ENCODE data around the gene SCLT1. TPM values are rescaled to one million over a fixed set of nuclear protein-coding genes. Genes with fewer than 3 reads are reported as not detected.

SCLT1 gene
- total and polyA plus RNA-seq, 7 experiments from 2014 or later: 5.9 to 36.4 (median 24.6) TPM

DNA sequence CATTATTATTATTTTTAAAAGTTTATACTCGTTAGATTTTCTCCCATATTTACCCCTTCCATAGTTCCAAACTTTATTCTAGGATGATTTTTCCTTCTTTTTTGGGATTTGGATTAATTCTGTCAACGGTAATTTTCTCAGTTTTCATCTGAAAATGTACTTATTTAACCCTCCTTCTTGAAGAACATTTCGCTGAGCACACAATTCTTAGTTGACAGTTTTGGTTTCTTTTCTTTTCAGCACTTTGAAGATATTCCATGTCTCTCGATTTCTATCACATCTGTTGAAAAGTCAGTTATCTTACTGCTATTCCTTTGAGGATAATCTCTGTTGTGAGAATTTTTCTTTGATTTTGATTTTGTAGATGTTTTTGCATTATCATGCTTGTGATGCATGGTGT, 85.2 kb downstream of the SCLT1 start:
- Histone ChIP-seq H3K4me3 (ENCODE audit: low read length) (no peak overlapping the region), H3K27me3 (ENCODE audit: control insufficient read depth in 2 of 2, insufficient read depth in 2 of 2, low read length in 2 of 2) (no peaks in the 10 kb centered on the region), H3K27ac (ENCODE audit: low read depth, low read length) (no peak overlapping the region), H3K4me1 (ENCODE audit: control insufficient read depth in 2 of 2, insufficient read depth in 2 of 2, low read length in 2 of 2) (no peaks in the 10 kb centered on the region), H3K36me3 (ENCODE audit: control insufficient read depth in 2 of 3, insufficient read depth in 3 of 3, low read length in 3 of 3) (no peaks in the 10 kb centered on the region), H3K9me3 (ENCODE audit: control insufficient read depth in 2 of 3, low read length in 3 of 3) (peaks cover 0 to 17% (median 0%) of the 10 kb centered on the region in 3 experiments)
- ATAC-seq: no peak
- Mint-ChIP-seq H3K4me3 (no peak overlapping the region), H3K4me1 (no peaks in the 10 kb centered on the region), H3K9me3 (peaks cover 18 to 66% (median 43%) of the 10 kb centered on the region in 11 donors), H3K36me3 (peaks cover 8 to 43% (median 16%) of the 10 kb centered on the region in 5 donors), H3K27ac (no peak overlapping the region), H3K27me3 (no peaks in the 10 kb centered on the region)
- intact Hi-C loops (cut with micrococcal nuclease): no loop called here
- DNase-seq: no peak
- ChIA-PET POLR2A (no interaction called here), CTCF (no interaction called here)

DNA sequence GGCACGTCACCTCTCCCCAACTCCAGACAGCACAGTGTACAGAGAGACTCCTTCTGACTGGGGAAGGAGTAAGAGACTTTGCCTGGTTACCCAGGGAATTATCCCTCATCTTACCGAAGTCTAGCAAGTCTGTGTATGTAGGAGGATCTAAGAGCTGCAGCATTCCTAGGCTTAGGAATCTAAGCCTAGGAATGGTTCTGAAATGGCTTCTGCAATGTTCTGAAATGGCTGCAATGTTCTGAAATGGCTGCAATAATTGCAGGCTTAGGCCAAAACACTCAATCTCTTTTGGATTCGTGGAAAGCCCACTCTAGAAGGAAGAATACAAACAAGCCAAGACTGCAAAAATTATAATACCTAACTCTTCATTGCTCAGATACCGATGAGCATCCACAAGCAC, 106.4 kb downstream of the SCLT1 start:
- Histone ChIP-seq H3K4me3 (ENCODE audit: low read length) (no peak overlapping the region), H3K27ac (ENCODE audit: low read depth, low read length) (no peak overlapping the region), H3K27me3 (ENCODE audit: control insufficient read depth in 2 of 2, insufficient read depth in 2 of 2, low read length in 2 of 2) (no peaks in the 10 kb centered on the region), H3K4me1 (ENCODE audit: control insufficient read depth in 2 of 2, insufficient read depth in 2 of 2, low read length in 2 of 2) (no peaks in the 10 kb centered on the region), H3K9me3 (ENCODE audit: control insufficient read depth in 2 of 3, low read length in 3 of 3) (no peaks in the 10 kb centered on the region), H3K36me3 (ENCODE audit: control insufficient read depth in 2 of 3, insufficient read depth in 3 of 3, low read length in 3 of 3) (peaks cover 0 to 4% (median 0%) of the 10 kb centered on the region in 3 experiments)
- H3K27me3 Mint-ChIP-seq: no peaks in the 10 kb centered on the region
- POLR2A ChIA-PET: no interaction called here
- peaks cover 0 to 20% (median 2%) of the 10 kb centered on the region in 11 donors for H3K9me3 Mint-ChIP-seq
- ATAC-seq (no peak), DNase-seq (no peak)
- CTCF ChIA-PET: no interaction called here
- H3K36me3 Mint-ChIP-seq: peaks cover 9 to 71% (median 65%) of the 10 kb centered on the region in 5 donors
- no peak overlapping the region for H3K4me3 Mint-ChIP-seq
- intact Hi-C loops (cut with micrococcal nuclease): no loop called here
- H3K27ac Mint-ChIP-seq: no peak overlapping the region
- no peaks in the 10 kb centered on the region for H3K4me1 Mint-ChIP-seq

DNA sequence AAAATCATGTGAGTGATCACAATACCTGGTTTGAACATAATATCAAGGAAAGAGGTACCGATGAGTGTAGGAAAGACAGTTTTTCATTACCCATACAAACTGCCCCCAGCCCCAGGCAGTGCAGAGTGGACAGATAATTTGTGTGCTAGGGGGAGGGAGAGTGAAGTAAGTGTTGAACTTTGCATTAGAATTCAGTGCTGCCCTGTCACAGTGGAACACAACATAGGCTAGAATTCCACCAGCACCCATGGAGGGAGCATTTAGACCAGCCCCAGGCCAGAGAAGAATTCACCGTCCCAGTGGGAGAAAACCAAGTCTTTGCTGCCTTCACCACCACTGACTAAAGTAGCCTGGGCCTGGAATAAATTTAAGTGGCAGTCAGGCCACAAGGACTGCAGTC, 107.3 kb downstream of the SCLT1 start:
- Mint-ChIP-seq H3K9me3 (peaks cover 0 to 20% (median 2%) of the 10 kb centered on the region in 11 donors), H3K27me3 (no peaks in the 10 kb centered on the region), H3K4me3 (no peak overlapping the region), H3K4me1 (no peaks in the 10 kb centered on the region), H3K27ac (no peak overlapping the region), H3K36me3 (peaks cover 14 to 72% (median 65%) of the 10 kb centered on the region in 5 donors)
- no peak overlapping the region for H3K4me3 ChIP-seq (ENCODE audit: low read length)
- no peaks in the 10 kb centered on the region for H3K9me3 ChIP-seq (ENCODE audit: control insufficient read depth in 2 of 3, low read length in 3 of 3)
- H3K36me3 ChIP-seq (ENCODE audit: control insufficient read depth in 2 of 3, insufficient read depth in 3 of 3, low read length in 3 of 3): peaks cover 0 to 4% (median 0%) of the 10 kb centered on the region in 3 experiments
- POLR2A ChIA-PET: no interaction called here
- no peak for ATAC-seq
- CTCF ChIA-PET: no interaction called here
- no peaks in the 10 kb centered on the region for H3K4me1 ChIP-seq (ENCODE audit: control insufficient read depth in 2 of 2, insufficient read depth in 2 of 2, low read length in 2 of 2)
- H3K27me3 ChIP-seq (ENCODE audit: control insufficient read depth in 2 of 2, insufficient read depth in 2 of 2, low read length in 2 of 2): no peaks in the 10 kb centered on the region
- no peak overlapping the region for H3K27ac ChIP-seq (ENCODE audit: low read depth, low read length)
- intact Hi-C loops (cut with micrococcal nuclease): no loop called here
- DNase-seq: no peak

DNA sequence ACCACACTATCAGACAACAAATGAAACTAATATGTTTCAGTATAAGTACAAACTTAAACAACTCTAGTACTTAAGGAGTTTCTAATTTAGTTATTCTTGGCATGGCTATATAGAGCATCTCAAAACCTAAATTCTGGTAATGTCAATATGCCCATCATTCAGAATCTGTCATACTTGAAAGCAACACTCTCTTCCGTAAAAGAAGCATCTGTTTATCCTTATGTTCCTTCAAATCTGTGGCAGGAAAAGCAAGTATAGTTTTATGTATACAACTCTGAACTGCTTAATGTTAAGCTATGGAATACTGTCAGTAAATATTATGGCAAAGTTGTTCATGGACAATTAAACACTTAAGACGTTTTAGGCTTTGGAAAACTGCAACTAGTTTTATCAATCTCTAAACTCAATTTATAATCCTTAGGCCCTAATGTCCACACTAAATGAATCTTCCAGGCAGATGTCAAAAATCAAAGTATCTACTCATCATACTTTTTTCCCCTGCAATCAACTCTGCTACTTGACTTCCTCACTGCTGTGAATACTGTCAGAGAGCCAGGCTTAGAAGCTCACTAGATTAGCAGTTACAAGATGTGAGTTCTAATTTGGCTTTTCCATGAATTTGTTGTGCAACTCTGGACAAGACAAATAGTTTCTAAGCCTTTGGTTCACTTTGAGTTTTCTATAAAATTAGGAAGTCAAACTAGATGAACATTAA, 109.4 kb downstream of the SCLT1 start:
- Mint-ChIP-seq H3K4me3 (no peak overlapping the region), H3K27me3 (no peaks in the 10 kb centered on the region), H3K9me3 (peaks cover 0 to 6% (median 0%) of the 10 kb centered on the region in 11 donors), H3K27ac (no peak overlapping the region), H3K36me3 (peaks cover 9 to 52% (median 44%) of the 10 kb centered on the region in 5 donors), H3K4me1 (no peaks in the 10 kb centered on the region)
- POLR2A ChIA-PET: no interaction called here
- CTCF ChIA-PET: no interaction called here
- H3K27ac ChIP-seq (ENCODE audit: low read depth, low read length): no peak overlapping the region
- H3K9me3 ChIP-seq (ENCODE audit: control insufficient read depth in 2 of 3, low read length in 3 of 3): no peaks in the 10 kb centered on the region
- DNase-seq (no peak), ATAC-seq (no peak)
- intact Hi-C loops (cut with micrococcal nuclease): no loop called here
- H3K4me3 ChIP-seq (ENCODE audit: low read length): no peak overlapping the region
- no peaks in the 10 kb centered on the region for H3K27me3 ChIP-seq (ENCODE audit: control insufficient read depth in 2 of 2, insufficient read depth in 2 of 2, low read length in 2 of 2)
- peaks cover 0 to 4% (median 0%) of the 10 kb centered on the region in 3 experiments for H3K36me3 ChIP-seq (ENCODE audit: control insufficient read depth in 2 of 3, insufficient read depth in 3 of 3, low read length in 3 of 3)
- H3K4me1 ChIP-seq (ENCODE audit: control insufficient read depth in 2 of 2, insufficient read depth in 2 of 2, low read length in 2 of 2): no peaks in the 10 kb centered on the region

DNA sequence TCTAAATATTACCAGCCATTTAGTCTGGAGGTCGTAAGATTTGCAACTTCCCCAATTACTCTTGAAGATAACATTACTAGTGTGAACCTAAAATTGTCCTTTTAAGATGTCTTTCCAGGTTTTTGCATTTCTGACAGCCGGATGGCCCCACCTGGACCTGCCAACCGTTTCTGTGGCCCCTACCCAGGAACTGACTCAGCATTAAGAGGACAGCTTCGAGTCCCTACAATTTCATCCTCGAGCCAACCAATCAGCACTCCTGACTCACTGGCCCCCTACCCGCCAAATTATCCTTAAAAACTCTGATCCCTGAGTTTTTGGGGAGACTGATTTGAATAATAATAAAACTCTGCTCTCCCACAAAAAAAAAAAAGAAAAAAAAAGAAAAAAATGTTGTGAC, 112.0 kb downstream of the SCLT1 start:
- Mint-ChIP-seq H3K27ac (no peak overlapping the region), H3K4me1 (no peaks in the 10 kb centered on the region), H3K9me3 (no peaks in the 10 kb centered on the region), H3K36me3 (peaks cover 5 to 27% (median 22%) of the 10 kb centered on the region in 5 donors), H3K27me3 (no peaks in the 10 kb centered on the region), H3K4me3 (no peak overlapping the region)
- ChIA-PET POLR2A (no interaction called here), CTCF (no interaction called here)
- Histone ChIP-seq H3K9me3 (ENCODE audit: control insufficient read depth in 2 of 3, low read length in 3 of 3) (no peaks in the 10 kb centered on the region), H3K36me3 (ENCODE audit: control insufficient read depth in 2 of 3, insufficient read depth in 3 of 3, low read length in 3 of 3) (no peaks in the 10 kb centered on the region), H3K27me3 (ENCODE audit: control insufficient read depth in 2 of 2, insufficient read depth in 2 of 2, low read length in 2 of 2) (no peaks in the 10 kb centered on the region), H3K4me1 (ENCODE audit: control insufficient read depth in 2 of 2, insufficient read depth in 2 of 2, low read length in 2 of 2) (no peaks in the 10 kb centered on the region), H3K27ac (ENCODE audit: low read depth, low read length) (no peak overlapping the region), H3K4me3 (ENCODE audit: low read length) (no peak overlapping the region)
- intact Hi-C loops (cut with micrococcal nuclease): no loop called here
- DNase-seq (no peak), ATAC-seq (no peak)

DNA sequence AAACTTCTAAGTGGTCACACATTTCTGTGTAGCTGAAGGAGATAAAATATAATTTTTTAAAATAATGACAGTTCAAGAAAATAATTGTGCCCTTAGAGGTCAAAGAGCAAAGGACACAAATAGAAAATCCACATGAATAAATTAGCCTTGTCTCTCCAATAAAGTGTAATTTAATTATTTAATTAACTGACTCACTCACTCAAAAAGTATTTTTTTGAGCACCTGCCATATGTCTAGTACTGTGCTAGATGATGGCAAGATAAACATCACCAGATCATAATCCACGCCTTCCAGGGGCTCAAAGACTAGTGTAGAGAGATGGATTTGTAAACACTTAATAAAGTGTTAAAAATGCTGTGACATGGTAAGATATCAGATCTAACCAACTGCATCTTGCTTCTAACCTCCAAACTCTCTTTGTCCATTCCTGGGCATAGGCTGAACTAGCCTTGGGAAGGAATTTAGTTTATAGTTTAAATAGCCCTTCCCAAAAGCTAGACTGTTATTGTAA, 112.5 kb downstream of the SCLT1 start:
- H3K4me3 Mint-ChIP-seq: no peak overlapping the region

DNA sequence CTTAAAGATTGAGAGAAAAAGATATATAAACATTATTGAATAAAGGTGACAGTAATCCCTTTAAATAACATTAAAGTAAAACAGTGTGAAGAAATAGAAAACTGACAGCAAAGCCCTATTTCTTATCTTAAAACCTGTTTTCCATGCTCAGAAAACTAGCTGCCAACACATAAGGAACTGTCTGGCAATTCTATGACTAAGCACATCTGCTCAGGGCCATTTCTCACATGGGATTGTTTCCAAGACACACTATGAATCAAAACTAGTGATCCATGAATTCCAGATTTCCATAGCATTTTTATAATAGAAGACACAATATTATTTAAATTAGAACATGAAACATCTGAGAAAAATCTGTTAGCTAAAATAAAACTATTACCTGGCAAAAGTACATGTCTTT, 113.4 kb downstream of the SCLT1 start:
- H3K4me1 Mint-ChIP-seq: no peaks in the 10 kb centered on the region
- ChIA-PET CTCF (interaction anchor here (0.7 kb wide), 1 partner anchor 61 kb away, joined by 3 read pairs; no protein-coding TSS in a partner anchor), POLR2A (no interaction called here)
- DNase-seq: no peak
- no peaks in the 10 kb centered on the region for H3K9me3 ChIP-seq (ENCODE audit: control insufficient read depth in 2 of 3, low read length in 3 of 3)
- no peak overlapping the region for H3K4me3 Mint-ChIP-seq
- no peak overlapping the region for H3K4me3 ChIP-seq (ENCODE audit: low read length)
- ATAC-seq: no peak
- no peaks in the 10 kb centered on the region for H3K36me3 ChIP-seq (ENCODE audit: control insufficient read depth in 2 of 3, insufficient read depth in 3 of 3, low read length in 3 of 3)
- H3K27me3 Mint-ChIP-seq: no peaks in the 10 kb centered on the region
- H3K9me3 Mint-ChIP-seq: no peaks in the 10 kb centered on the region
- peaks cover 3 to 24% (median 15%) of the 10 kb centered on the region in 5 donors for H3K36me3 Mint-ChIP-seq
- no peak overlapping the region for H3K27ac ChIP-seq (ENCODE audit: low read depth, low read length)
- no peaks in the 10 kb centered on the region for H3K27me3 ChIP-seq (ENCODE audit: control insufficient read depth in 2 of 2, insufficient read depth in 2 of 2, low read length in 2 of 2)
- intact Hi-C loops (cut with micrococcal nuclease): no loop called here
- H3K4me1 ChIP-seq (ENCODE audit: control insufficient read depth in 2 of 2, insufficient read depth in 2 of 2, low read length in 2 of 2): no peaks in the 10 kb centered on the region
- H3K27ac Mint-ChIP-seq: no peak overlapping the region

More for the DNA sequence above, 112.5 kb downstream of the SCLT1 start:
- POLR2A ChIA-PET: no interaction called here
- no peak for DNase-seq
- Histone ChIP-seq H3K9me3 (ENCODE audit: control insufficient read depth in 2 of 3, low read length in 3 of 3) (no peaks in the 10 kb centered on the region), H3K27me3 (ENCODE audit: control insufficient read depth in 2 of 2, insufficient read depth in 2 of 2, low read length in 2 of 2) (no peaks in the 10 kb centered on the region), H3K4me1 (ENCODE audit: control insufficient read depth in 2 of 2, insufficient read depth in 2 of 2, low read length in 2 of 2) (no peaks in the 10 kb centered on the region), H3K4me3 (ENCODE audit: low read length) (no peak overlapping the region), H3K27ac (ENCODE audit: low read depth, low read length) (no peak overlapping the region), H3K36me3 (ENCODE audit: control insufficient read depth in 2 of 3, insufficient read depth in 3 of 3, low read length in 3 of 3) (no peaks in the 10 kb centered on the region)
- ATAC-seq: no peak
- intact Hi-C loops (cut with micrococcal nuclease): no loop called here
- Mint-ChIP-seq H3K9me3 (no peaks in the 10 kb centered on the region), H3K27me3 (no peaks in the 10 kb centered on the region), H3K4me1 (no peaks in the 10 kb centered on the region), H3K36me3 (peaks cover 5 to 25% (median 20%) of the 10 kb centered on the region in 5 donors), H3K27ac (no peak overlapping the region)
- CTCF ChIA-PET: no interaction called here
